HG03457 (cell line): ENCODE data around the gene CCDC27.

Source experiments
- ATAC-seq: cut with Tn5 transposase; IDR thresholded peaks from one replicate; pipeline ENCODE4 v1.9.1; 2021; ENCODE audit warnings: moderate number of reproducible peaks; ENCODE audit not compliant: unreplicated experiment

The CCDC27 gene

DNA sequence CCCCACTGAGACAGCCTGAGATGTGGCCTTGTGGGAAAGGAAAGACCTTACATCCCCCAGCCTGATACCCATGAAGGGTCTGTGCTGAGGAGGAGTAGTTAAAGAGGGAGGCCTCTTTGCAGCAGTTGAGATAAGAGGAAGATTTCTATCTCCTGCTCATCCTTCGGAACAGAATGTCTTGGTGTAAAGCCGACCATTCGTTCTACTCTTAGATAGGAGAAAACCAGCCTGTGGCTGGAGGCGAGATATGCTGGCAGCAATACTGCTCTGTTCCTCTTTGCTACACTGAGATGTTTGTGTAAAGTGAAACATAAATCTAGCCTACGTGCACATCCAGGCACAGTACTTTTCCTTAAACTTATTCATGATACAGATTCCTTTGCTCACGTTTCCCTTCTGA, 1.5 kb upstream of the CCDC27 start:
- no peak for ATAC-seq

- no peak for ATAC-seq
These were observed 1.6 kb downstream of the CCDC27 start for GRCh38 chr1:3753656-3754454.

- no peak for ATAC-seq
These were observed 4.1 kb downstream of the CCDC27 start for GRCh38 chr1:3756394-3756793.

GRCh38 chr1:3759164-3759563, 6.9 kb downstream of the CCDC27 start:
- no peak for ATAC-seq

DNA sequence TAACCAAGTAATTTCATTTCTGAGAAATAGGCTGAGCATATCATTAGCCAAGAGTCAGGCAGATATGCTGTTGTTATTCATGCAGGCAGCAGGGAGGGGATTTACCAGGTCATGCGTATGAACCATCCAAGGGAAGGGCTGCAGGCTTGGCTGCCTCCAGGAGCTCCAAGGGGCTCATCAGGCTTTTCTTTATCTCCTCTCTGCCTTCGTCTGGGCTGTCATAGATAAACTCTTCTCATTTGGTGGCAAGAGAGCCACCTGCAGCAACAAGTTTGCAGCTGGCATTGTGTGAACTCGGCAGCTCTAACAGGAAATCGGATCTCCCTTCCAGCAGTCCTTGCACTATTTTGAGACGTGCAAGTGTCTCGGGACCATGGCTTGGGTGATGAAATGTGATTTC, 7.5 kb downstream of the CCDC27 start:
- no peak for ATAC-seq

GRCh38 chr1:3761296-3762010, 9.2 kb downstream of the CCDC27 start:
- ATAC-seq, result no peak

DNA sequence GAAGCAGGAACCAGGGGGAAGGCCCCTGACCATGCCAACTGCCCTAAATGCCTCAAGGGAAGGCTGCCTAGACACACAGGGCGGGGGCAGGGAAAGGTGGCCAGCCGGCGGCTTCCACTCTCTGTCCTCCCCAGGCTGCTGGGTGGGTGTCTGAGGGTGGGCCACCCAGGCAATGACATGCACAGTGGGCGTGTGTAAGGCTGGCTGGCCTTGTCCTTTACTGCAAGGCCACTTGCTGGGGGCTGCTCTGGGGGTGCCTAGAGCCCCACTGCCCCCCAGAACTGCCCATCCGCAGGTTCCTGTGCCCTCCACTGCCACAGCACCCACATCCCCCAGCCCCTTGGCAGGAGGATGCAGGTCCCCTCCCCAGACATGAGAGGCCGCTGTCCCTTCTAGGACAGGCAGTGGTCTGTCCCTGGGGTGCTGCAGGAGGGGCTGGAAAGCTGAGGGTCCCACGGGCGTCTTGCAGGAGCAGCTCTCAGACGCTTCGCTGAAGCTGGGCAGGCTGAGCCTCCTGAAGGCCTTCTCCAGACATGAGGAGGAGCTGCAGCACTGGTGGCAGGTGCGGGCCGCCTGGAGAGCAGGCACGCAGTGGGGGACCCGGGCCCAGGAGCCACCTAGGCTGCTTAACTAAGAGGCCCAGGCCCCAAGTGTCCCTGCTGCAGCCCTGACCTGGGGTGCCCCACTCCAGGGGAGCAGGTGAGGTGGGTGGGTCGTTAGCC, 10.1 kb downstream of the CCDC27 start:
- ATAC-seq, result no peak

DNA sequence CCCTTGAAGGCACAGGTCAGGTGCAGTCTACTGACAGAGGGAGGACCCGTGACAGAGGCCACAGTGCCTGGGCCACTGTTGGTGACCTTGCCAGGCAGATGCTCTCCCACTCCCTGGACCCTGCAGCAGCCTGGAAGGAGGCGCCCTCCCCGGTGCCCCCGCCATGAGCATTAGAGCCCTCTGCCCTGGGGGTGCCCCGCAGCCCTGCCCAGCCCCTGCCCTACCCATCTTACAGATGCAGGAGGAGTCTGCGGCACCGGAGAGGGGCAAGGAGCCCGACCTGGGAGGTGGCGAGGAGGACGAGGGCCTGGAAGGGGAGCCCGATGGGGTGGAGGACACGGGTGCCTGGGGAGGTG, 10.6 kb downstream of the CCDC27 start:
- ATAC-seq, result no peak

DNA sequence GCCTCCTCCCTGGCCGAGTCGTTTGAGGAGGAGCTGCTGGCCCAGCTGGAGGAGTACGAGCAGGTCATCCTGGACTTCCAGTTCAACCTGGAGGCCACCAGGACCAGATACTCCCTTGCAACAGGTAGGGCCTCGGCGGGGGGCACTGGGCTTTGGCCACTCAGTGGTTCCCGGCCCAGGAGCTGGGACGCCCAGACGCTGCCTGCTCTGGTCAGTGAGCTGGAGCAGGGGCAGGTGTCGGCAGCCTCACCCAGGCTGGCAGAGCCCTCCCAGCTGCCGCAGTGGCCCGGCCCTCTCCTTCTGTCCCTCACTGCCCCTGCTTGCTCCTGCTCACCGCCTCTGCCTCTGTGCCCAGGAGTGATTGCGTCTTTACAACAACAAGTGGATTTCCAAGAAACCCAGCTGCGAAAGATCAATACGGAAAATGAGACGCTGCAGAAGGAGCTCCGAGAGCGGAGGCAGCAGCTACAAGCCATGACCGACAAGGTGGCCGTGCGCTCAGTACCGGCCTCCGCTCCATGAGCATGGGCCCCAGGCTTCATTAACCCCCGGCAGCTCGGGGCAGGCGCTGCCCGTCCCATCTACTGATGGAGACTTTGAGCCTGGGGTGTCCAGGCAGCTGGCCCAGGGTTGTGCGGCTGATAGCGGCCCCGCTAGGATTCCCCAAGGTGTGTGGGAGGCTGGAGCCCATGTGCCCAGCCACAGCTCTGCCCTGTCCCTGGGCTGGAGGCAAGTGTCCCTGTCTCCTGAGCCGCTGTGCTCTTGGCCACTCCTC, 11.3 kb downstream of the CCDC27 start:
- ATAC-seq, result no peak

DNA sequence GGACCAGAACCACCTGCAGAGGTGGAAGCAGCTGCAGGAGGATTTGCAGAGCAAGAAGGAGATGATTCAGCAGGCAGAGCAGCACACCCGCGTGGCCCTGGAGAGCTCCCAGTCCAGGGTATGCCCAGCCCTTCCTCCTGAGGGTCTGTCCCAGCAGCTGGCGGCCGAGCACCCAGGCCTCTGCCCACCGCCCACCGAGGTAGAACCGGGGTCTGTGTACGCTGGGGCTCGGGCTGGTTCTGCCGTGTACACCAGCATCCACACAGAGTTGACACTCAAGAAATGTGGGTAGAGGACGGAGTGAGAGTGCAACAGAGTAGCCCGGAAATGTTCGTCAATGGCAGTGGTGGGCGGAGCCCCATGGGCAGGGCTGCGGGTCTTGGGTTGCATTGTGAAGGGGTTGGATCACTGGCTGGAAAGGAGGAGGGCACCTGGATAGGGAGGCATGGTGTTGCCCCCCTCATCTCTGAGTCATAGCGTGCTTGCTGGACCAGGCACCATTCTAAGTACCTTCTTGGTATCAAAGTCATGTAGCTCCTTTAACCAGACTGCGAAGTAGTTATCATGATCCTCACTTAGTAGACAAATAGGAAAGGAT, 15.2 kb downstream of the CCDC27 start:
- no peak for ATAC-seq

DNA sequence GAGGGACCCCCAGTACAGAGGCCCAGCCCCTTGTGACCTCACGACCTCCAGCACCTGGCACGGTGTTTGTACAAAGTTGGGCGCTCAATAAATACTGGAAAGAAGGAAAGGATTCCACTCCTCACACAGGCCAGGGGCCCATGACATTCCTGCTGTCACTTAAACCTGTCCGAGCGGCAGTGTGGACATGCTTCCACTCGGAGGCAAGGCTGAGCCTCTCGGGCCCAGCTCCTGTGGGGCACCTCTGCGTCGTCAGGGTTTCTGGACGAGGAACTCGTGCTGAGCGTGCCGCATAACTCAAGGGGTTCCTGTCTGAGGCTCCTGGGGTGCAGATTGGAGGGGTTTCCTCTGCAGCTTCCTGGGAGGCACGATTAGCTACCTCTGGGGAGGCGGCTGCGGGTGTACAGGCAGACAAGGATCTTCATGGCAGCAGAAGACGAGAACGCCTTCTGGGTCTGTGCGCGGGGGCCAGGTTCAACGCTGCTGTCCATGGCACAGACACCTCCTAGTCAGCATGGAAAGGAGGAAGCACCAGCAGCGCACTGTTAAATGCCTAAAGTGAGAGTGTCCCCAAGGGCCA, 16.7 kb downstream of the CCDC27 start:
- no peak for ATAC-seq

- no peak for ATAC-seq
These were observed 18.0 kb downstream of the CCDC27 start for GRCh38 chr1:3770047-3770765.

- no peak for ATAC-seq
These were observed 19.1 kb downstream of the CCDC27 start for GRCh38 chr1:3771108-3772026.

DNA sequence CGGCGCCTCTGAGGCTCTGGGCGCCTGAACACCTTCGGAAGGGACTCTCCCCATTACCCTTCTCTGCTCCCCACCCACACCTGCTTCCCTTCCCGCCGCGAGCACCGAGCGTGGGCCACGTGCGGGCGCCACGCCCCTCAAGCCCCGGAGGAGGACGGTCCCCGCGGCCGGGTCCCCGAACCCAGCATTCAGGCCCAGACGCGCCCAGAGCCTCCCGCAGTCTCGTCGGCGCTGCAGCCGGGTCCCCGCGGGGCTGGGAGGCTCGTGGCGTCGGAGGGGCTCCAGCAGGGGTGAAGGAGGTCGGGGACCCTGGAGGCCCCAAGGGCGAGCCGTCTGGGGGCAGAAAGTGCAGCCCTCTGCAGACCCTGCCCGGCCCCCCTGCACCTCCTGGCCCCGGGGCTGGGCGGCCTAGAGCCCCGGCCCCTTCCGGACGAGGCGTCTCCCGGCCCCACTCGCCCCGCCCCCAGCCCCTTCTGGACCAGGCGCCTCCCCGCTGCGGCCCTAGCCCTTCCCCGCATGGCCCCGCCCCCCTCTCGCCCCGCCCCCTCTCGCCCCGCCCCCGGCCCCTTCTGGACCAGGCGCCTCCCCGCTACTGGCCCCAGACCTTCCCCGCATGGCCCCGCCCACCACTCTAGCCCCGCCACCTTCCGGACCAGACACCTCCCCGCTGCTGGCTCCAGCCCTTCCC, 19.9 kb downstream of the CCDC27 start:
- no peak for ATAC-seq

- no peak for ATAC-seq
These were observed 20.7 kb downstream of the CCDC27 start, which contains the start of gene SMIM1 for GRCh38 chr1:3772715-3773571. SMIM1 (plus strand) TSS chr1:3772749; CDS start chr1:3775374, 2,625 bp downstream.

DNA sequence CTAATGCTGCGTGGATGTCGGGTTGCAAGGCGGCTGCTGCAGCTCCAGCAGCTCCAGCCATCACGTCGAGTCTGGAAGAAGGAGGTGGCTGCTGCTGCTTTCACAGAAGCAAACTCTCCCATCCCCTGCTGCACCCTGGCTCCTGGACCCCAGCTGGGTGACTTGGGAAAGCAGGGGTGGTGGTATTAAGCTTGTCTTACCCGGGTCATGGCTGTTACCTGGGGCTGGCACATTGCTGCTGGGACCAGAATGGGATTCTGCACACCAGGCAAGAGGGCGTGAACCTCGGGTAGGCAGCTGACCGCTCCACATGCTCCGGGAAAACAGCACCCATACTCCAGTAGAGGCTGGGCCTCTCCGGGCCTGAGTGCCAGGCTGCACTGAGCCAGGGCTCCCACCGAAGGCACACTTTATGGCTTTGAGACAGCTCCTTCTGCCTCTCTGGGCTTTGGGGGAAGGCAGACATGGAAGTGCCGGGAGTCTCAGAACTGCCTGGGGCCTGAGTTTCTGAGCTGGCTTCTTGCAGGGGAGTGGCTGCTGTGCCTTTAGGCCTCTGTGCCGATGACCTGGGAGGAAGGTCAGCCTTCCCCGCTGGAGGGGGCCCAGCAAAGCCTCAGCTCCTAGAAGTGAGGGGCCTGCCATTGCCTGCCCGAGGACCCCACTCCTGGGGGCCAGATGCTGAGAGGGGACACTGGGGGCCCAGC, 21.5 kb downstream of the CCDC27 start:
- ATAC-seq, result no peak
